Thyroid gland (tissue), 4 donors: ENCODE results near the gene ALAS1.

Experiments used
- CTCF ChIP-seq, 6 experiments: fragments of 200-600 bp in 3 of 6; fragments of 450-650 bp in 3 of 6; sonication (generic) in 3 of 6; IDR thresholded peaks; one replicate each; pipeline ENCODE4 v1.5.1; 2016 to 2019; ENCODE audit warnings: antibody characterized with exemption in 6 of 6, mild to moderate bottlenecking in 2 of 6, inconsistent platforms in 1 of 6, moderate library complexity in 1 of 6
- POLR2A ChIP-seq, 2 donors: fragments of 450-650 bp; IDR thresholded peaks; one replicate each; pipeline ENCODE4 v1.6.1; 2017; ENCODE audit warnings: antibody characterized with exemption in 2 of 2, mild to moderate bottlenecking in 2 of 2, moderate library complexity in 1 of 2

DNA sequence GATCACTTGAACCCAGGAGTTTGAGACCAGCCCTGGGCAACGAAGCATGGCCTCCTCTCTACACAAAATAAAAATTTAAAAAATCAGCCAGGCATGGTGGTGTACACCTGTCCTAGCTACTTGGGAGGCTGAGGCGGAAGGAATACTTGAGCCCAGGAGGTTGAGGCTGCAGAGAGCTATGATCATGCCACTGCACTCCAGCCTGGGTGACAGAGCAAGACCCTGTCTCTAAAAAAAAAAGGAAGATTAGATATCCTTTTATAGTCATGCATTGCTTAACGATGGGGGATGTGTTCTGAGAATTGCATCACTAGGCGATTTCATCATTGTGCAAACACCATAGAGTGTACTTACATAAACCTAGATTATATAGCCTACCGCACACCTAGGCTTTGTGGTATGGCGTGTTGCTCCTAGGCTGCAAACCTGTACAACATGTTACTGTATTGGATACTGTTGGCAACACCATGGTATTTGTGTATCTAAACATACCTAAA lies 12.6 kb downstream of the ALAS1 start:
- TF ChIP-seq CTCF (IDR thresholded peaks at IDR 0.05) (no peak), POLR2A (IDR thresholded peaks at IDR 0.05) (no peak)
